Omental fat pad (tissue), 4 donors: ENCODE measurements around the gene ABCC6. TPM values are rescaled to one million over a fixed set of nuclear protein-coding genes. Genes with fewer than 3 reads are reported as not detected.
"Not testable (repeated sequence)": the region's sequence is repeated elsewhere in the genome, so short reads cannot be mapped to it uniquely, and the experiment has no call there.

ENCODE experiments used
- ATAC-seq: fragments of 150-250 bp; one replicate; pipeline ENCODE4 v1.9.1; 2016; ENCODE audit warnings: mild to moderate bottlenecking, moderate library complexity; ENCODE audit not compliant: low FRiP score
- DNase-seq: peaks from one replicate; pipeline ENCODE4 v3.0.0-alpha.2; 2019; ENCODE audit warnings: low spot score
- total RNA-seq, 4 donors: library from RNA; depleted of rRNA; stranded (reverse); fragments of >200 nt; gene quantifications; one replicate each; pipeline ENCODE4 v1.1.0, GENCODE V29; 2016
- TF ChIP-seq, protein P1 (sequence below), 3 donors: fragments of 450-650 bp; IDR thresholded peaks; one replicate each; pipeline ENCODE4 v1.5.1; 2016 to 2017; ENCODE audit warnings: antibody characterized with exemption in 3 of 3, mild to moderate bottlenecking in 3 of 3, moderate library complexity in 2 of 3

ABCC6 gene
- total RNA-seq, 4 donors from 2014 or later = 2.2 to 9.9 (median 3.8) TPM

DNA sequence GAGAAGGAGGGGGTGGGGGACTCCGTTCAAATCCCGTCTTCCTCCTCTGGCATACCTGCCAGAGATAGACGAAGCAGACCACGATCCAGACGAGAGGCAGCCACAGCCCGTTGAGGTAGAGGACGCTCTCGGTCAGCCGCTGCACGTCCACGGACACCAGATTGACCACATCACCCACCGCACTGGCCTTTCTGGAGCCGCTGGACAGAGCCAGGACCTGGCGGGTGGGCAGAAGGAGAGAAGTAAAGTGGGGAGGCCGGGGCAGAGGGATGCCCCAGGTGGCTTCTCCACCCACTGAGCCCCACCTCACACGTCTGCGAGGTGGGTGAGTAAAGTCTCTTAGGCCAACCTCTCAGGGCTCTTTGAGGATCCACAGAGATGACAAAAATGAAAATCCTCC lies 25.3 kb downstream of the ABCC6 start:
- no peak for ATAC-seq
- DNase-seq = no peak
- TF ChIP-seq, protein P1, sequence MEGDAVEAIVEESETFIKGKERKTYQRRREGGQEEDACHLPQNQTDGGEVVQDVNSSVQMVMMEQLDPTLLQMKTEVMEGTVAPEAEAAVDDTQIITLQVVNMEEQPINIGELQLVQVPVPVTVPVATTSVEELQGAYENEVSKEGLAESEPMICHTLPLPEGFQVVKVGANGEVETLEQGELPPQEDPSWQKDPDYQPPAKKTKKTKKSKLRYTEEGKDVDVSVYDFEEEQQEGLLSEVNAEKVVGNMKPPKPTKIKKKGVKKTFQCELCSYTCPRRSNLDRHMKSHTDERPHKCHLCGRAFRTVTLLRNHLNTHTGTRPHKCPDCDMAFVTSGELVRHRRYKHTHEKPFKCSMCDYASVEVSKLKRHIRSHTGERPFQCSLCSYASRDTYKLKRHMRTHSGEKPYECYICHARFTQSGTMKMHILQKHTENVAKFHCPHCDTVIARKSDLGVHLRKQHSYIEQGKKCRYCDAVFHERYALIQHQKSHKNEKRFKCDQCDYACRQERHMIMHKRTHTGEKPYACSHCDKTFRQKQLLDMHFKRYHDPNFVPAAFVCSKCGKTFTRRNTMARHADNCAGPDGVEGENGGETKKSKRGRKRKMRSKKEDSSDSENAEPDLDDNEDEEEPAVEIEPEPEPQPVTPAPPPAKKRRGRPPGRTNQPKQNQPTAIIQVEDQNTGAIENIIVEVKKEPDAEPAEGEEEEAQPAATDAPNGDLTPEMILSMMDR (IDR thresholded peaks at IDR 0.05) = no peak

DNA sequence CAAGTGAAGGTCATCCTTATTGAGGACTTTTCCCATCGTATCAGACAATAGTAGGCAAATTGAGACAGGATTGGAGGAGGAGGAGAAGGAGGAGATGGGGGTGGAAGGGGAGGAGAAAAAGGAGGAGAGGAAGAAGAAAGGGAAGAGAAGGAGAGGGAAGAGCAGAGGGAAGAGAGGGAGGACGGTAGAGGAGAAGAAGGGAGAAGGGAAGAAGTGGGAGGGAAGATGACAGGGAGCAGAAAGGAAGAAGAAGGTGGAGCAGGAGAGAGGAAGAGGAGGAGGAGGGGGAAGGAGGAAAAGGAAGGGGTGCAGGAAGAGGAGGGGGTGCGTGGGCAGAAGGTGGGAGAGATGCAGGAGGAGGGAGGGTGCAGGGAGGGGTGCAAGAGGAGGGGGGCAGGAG lies 26.0 kb downstream of the ABCC6 start:
- DNase-seq (no peak), ATAC-seq (no peak)
- TF ChIP-seq, protein P1 (IDR thresholded peaks at IDR 0.05) = no peak

DNA sequence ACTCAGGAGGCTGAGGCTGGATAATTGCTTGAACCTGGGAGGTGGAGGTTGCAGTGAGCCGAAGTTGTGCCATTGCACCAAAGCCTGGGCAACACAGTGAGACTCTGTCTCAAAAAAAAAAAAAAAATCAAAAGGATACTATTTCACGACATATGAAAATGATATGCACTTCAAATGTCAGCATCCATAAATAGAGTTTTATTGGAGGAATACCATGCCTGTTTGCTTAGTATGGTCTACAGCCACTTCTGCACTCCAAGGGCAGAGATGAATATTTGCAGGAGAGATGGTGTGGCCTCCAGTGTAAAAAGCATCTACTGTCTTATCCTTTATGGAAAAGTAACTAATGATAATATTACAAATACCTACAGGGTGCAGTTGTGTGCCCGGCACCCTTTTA lies 27.2 kb downstream of the ABCC6 start:
- ATAC-seq (no peak), DNase-seq (no peak)
- TF ChIP-seq, protein P1 (IDR thresholded peaks at IDR 0.05) = no peak

DNA sequence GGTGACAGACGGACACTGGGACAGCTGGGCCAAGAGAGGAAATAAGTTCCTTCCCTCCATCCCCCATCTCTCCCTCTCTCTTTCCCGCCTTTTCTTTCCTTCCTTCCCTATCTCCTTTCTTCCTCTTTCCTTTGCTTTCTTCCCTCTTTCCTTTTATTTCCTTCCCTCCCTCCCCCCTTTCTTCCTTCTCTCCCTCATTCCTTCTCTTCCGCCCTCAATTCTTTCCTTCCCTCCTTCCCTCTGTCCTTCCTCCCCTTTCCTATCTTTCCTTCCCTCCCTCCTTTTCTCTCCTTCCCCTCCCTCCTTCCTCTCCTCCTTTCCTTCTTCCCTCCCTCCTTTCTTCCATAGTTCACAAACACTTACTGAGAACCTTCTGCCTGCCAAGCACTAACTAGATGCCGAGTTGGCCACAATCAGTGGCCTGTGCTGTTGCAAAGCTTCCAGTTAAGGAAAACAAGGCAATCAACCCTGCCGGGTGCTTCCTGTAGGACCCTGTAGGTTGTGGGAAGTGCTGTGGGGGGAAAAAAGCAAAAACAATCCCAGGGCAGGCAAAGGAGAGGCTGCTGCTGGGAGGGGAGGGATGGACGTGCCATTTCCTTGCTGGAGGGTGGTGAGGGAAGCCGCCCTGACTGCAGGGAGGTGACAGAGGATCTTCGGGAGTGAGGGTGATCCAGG lies 31.7 kb downstream of the ABCC6 start:
- no peak for ATAC-seq
- TF ChIP-seq, protein P1 (IDR thresholded peaks at IDR 0.05) = no peak
- no peak for DNase-seq

DNA sequence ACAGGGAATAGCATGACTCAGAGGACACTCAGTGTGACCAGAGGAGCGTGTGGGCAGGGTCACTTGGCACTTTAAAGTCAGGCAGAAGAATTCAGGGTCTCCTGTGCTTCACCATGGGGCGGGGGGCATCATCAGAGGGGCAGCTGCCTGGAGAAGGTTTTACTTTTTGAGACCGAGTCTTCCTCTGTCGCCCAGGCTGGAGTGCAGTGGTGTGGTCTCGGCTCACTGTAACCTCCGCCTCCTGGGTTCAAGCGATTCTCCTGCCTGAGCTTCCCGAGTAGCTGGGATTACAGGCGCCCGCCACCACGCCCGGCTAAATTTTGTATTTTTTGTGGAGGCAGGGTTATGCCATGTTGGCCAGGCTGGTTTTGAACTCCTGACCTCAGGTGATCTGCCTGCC lies 32.3 kb downstream of the ABCC6 start:
- DNase-seq, ATAC-seq: not testable (repeated sequence)

DNA sequence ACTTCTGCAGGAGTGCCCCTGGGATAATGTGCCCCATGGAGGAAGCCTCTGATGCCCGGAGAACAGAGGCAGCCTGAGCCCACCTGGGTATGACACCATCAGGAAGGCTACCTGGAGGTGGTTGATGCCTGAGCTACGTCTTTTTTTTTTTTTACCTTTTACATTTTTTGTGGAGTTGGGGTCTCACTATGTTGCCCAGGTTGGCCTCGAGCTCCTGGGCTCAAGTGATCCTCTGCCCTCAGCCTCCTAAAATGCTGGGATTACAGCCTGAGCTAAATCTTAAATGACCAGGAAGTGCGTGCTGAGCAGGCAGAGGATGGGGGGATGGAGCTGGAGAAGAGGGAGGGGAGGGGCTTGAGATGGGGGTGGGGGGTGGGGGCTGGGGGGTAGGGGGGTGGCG lies 32.7 kb downstream of the ABCC6 start:
- TF ChIP-seq, protein P1 (IDR thresholded peaks at IDR 0.05) = no peak
- DNase-seq (no peak), ATAC-seq (no peak)

DNA sequence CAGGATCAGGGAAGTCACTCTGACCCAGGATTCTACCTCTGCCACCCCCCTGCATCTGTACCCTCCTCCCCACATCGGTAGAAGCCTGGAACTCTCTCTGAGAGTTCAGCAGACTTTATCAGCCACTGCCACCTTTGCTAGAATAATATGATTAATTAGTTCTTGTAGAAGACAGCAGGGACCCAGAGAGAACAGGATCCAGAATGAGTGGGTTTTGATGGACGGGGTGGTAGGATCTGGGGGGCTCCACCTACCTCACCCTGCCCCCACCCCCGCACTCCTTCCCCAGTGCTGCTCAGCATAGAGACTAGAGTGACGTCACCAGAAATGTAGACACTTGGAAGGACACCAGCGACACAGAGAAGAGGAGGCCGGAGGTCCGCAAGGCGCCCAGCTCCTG lies 33.5 kb downstream of the ABCC6 start:
- TF ChIP-seq, protein P1 (IDR thresholded peaks at IDR 0.05) = no peak
- no peak for DNase-seq
- ATAC-seq = no peak
